Neural crest cell (in vitro differentiated cells): ENCODE data around the gene HOXD9. TPM values are rescaled to one million over a fixed set of nuclear protein-coding genes. Genes with fewer than 3 reads are reported as not detected.
A peak's percentile ranks its signal among the peaks of the same experiment; 100 is the strongest.

ENCODE experiments used
- DNase-seq: peaks from one replicate; pipeline ENCODE4 v3.0.0; 2021; ENCODE audit warnings: low read depth, mixed read lengths, low spot score
- H3K27ac Mint-ChIP-seq: one replicate; pipeline ENCODE4 v1.8.0; 2021; ENCODE audit warnings: mild to moderate bottlenecking, mixed read lengths; ENCODE audit not compliant: unreplicated experiment
- H3K27me3 Mint-ChIP-seq: 2 replicates; pipeline ENCODE4 v1.8.0; 2021; ENCODE audit warnings: low read depth, mild to moderate bottlenecking, mixed read lengths
- H3K36me3 Mint-ChIP-seq: 2 replicates; pipeline ENCODE4 v1.8.0; 2021; ENCODE audit warnings: low read depth, mild to moderate bottlenecking, mixed read lengths
- H3K4me1 Mint-ChIP-seq: 2 replicates; pipeline ENCODE4 v1.8.0; 2021; ENCODE audit warnings: mixed read lengths
- H3K4me3 Mint-ChIP-seq: one replicate; pipeline ENCODE4 v1.8.0; 2021; ENCODE audit warnings: mild to moderate bottlenecking, mixed read lengths
- H3K9me3 Mint-ChIP-seq: 2 replicates; pipeline ENCODE4 v1.8.0; 2021; ENCODE audit warnings: mixed read lengths
- total RNA-seq: library from RNA; stranded (reverse); gene quantifications from 2 replicates; pipeline ENCODE4 v1.2.1, GENCODE V29; 2021
- TF ChIP-seq, protein P1 (sequence below): fragments of 200-600 bp; sonication (generic); conservative IDR thresholded peaks from 2 replicates; pipeline ENCODE4 v1.5.0; 2021; ENCODE audit warnings: antibody characterized with exemption, mild to moderate bottlenecking

Gene HOXD9
- total RNA-seq, 1 donor from 2014 or later = not detected

DNA sequence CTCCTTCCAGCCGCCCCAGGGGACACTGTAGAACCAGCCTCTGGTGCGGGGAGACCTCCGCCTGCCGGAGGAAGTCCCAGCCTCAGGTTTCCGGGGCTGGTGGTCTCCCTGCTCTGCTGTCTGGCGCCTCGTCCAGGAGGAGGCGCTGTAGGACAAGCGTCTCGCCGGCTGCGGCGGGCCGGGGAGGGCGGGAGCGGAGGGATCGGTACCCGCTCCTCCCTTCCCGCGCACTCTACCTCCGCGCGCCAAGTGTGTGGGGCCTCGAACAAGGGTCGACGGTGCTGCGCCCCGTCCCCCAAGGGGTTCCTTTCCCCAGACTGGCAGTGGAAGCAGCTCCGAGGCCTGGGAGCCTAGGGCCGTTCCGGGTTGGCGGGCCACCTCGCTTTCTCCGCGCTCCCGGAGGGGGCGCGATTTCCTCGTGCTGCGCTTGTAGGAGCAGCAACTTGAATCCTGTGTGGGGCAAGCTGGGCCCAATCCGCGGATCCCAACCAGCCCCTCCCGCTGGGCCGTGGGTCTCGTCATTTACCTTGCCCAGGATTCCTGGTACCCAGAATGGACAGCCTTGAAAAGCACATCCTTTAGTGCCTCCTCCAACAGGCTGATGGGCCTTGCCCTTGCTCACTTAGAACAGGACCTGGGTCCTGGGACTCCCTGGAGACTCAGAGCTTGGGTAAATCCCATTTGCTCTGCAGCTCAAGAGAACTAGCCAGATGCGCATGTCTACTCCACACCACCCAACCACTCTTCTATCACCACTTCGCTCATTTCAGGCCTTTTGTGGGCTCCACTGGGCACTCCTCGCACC is 18.2 kb downstream of the HOXD9 start:
- TF ChIP-seq, protein P1, sequence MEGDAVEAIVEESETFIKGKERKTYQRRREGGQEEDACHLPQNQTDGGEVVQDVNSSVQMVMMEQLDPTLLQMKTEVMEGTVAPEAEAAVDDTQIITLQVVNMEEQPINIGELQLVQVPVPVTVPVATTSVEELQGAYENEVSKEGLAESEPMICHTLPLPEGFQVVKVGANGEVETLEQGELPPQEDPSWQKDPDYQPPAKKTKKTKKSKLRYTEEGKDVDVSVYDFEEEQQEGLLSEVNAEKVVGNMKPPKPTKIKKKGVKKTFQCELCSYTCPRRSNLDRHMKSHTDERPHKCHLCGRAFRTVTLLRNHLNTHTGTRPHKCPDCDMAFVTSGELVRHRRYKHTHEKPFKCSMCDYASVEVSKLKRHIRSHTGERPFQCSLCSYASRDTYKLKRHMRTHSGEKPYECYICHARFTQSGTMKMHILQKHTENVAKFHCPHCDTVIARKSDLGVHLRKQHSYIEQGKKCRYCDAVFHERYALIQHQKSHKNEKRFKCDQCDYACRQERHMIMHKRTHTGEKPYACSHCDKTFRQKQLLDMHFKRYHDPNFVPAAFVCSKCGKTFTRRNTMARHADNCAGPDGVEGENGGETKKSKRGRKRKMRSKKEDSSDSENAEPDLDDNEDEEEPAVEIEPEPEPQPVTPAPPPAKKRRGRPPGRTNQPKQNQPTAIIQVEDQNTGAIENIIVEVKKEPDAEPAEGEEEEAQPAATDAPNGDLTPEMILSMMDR = peak; percentile 96
- Mint-ChIP-seq H3K4me1 (peaks cover 4% of the 10 kb centered on the region), H3K27me3 (peaks cover 99% of the 10 kb centered on the region), H3K36me3 (no peaks in the 10 kb centered on the region), H3K9me3 (no peaks in the 10 kb centered on the region), H3K27ac (no peak overlapping the region), H3K4me3 (peak overlapping the region; percentile 51)
- DNase-seq = peak; percentile 81

DNA sequence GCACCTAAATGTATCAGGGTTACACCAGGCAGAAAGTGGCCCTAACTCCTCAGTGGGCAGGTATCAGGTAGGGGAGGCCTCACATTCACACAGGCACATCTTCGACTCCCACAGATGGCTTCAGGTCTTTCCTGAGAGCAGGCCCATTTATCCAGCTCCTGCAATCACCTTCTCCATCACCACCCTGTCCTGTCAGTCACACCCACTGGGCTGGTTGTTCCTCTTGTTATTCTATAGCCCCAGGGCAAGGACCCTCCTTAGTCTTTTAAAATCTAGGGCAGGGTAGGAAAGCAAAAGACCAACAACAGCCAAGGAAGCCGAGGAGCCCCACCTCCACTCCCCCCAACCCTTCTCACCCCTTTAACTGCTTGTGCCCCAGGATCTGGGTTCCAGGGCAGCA is 19.8 kb downstream of the HOXD9 start:
- Mint-ChIP-seq H3K27ac (no peak overlapping the region), H3K27me3 (peaks cover 100% of the 10 kb centered on the region), H3K9me3 (no peaks in the 10 kb centered on the region)

DNA sequence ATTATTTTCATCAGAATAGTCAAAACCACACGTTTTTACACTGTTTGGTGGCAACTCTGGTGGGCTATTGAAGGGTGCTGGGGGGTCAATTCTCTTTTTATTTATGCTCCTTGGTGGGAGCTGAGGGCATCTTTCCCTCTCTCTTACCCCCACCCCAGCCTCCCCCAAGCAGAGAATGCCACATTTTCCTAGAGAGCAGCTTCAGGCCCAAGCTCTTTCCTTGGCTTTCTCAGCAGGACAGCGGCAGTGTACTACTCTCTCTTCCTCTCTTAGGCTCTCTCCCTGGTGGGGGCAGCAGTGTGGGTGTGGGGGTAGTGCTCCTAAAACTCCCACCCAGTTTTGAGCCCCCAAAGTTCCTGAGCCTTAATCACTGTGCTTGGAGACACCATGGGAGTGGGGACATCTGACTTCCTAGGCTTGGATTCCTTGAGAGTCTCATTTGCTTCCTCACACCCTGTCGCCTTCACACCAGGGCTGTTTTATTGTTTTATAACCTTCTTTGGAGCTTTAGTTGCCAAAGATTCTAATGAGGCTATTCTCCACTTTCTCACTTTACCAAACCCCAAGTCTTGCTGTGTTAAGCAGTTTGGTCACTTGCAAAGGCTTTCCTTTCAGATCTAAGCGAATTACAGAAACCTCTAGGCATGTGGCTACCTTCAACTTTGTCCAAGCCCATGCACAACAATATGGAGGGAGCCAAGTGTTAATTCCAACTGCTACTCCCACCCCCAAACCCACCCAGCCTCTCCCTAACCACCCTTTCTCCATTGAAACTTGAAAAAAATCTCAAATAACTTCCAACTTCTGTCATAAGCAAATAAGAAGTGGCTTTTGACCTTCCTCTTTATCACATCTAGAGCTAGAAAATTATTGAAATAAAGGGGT is 22.8 kb downstream of the HOXD9 start:
- Mint-ChIP-seq H3K4me1 (no peaks in the 10 kb centered on the region), H3K27me3 (peaks cover 100% of the 10 kb centered on the region), H3K36me3 (no peaks in the 10 kb centered on the region), H3K27ac (no peak overlapping the region), H3K9me3 (no peaks in the 10 kb centered on the region), H3K4me3 (no peak overlapping the region)
- TF ChIP-seq, protein P1 = no peak
- no peak for DNase-seq

More for the DNA sequence above, 19.8 kb downstream of the HOXD9 start:
- TF ChIP-seq, protein P1 = no peak
- H3K36me3 Mint-ChIP-seq = no peaks in the 10 kb centered on the region
- peaks cover 4% of the 10 kb centered on the region for H3K4me1 Mint-ChIP-seq
- H3K4me3 Mint-ChIP-seq = no peak overlapping the region
- DNase-seq = no peak

DNA sequence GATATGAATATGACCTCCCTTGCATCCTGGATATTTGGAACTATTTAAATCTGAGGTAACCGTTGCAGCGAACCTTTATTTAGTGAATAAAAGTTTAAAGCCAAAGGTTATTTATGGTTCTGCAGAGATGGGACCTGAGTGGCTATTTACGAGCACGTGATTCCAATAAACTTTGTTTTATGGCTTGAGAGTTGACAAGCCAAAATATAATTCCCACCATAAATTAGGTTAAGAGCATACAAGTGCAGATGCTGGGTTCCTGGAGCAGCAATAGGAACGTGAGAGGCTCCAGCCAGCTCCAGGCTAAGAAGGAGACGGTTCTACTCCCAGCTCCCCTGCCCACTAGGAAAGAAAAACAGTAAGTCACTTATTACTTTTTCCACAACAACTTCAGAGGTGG is 23.6 kb downstream of the HOXD9 start:
- no peak for DNase-seq
- Mint-ChIP-seq H3K4me1 (no peaks in the 10 kb centered on the region), H3K4me3 (no peak overlapping the region), H3K9me3 (no peaks in the 10 kb centered on the region), H3K36me3 (no peaks in the 10 kb centered on the region), H3K27ac (no peak overlapping the region), H3K27me3 (peaks cover 100% of the 10 kb centered on the region)
- TF ChIP-seq, protein P1 = no peak

DNA sequence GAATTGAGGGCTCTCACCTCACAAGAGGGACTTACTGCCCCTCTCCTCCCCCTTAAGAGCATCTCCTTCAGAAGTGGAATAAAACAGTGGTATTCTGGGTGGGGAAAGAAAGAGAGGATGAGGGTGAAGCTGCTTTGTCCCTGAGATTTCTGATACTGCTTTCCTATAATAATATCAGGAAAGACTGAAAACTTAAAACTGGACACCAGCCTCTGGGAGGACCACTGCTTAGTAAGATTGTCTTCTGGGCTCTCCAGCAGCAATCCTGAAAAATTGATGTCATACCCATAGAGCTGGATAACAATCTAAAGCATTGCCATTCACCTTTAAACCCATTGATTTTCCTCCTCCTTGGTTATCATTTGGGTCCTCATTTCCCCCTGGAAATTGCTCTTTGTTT is 24.1 kb downstream of the HOXD9 start:
- H3K9me3 Mint-ChIP-seq = no peaks in the 10 kb centered on the region
- H3K4me3 Mint-ChIP-seq = no peak overlapping the region
- TF ChIP-seq, protein P1 = no peak
- no peaks in the 10 kb centered on the region for H3K36me3 Mint-ChIP-seq
- no peak for DNase-seq
- no peak overlapping the region for H3K27ac Mint-ChIP-seq
- no peaks in the 10 kb centered on the region for H3K4me1 Mint-ChIP-seq
- H3K27me3 Mint-ChIP-seq = peaks cover 100% of the 10 kb centered on the region
